PC-3 (cell line): ENCODE measurements around the gene GPC5. TPM values are rescaled to one million over a fixed set of nuclear protein-coding genes. Genes with fewer than 3 reads are reported as not detected.

Source experiments
- ATAC-seq: fragments of 200-7000 bp; cut with Tn5 transposase; 2 replicates; pipeline ENCODE4 v1.9.1; 2020; ENCODE audit warnings: mild to moderate bottlenecking, moderate library complexity
- BruUV-seq: library from RNA; stranded (reverse); fragments of 400-500 nt; replicated peaks from 2 replicates; lab custom pipeline; 2021; lab: Mats Ljungman, UMichigan
- CTCF ChIA-PET: fragments of 300-600 bp; sonication (Branson Sonifier 250); formaldehyde crosslinking; loops from one replicate; lab custom pipeline; 2022; ENCODE audit warnings: antibody characterized with exemption; lab: Charles Lee
- POLR2A ChIA-PET: fragments of 300-600 bp; sonication (Branson Sonifier 250); formaldehyde crosslinking; loops from one replicate; lab custom pipeline; 2022; ENCODE audit warnings: antibody characterized with exemption; ENCODE audit not compliant: unreplicated experiment; lab: Charles Lee
- DNase-seq: peaks from one replicate; pipeline ENCODE4 v3.0.0-alpha.2; 2015
- H2AFZ ChIP-seq: fragments of 300-600 bp; sonication (generic); 2 replicates; pipeline ENCODE4 v1.6.0; 2016; ENCODE audit warnings: antibody characterized with exemption, low read length
- H3F3A ChIP-seq: fragments of 300-600 bp; sonication (generic); one replicate; pipeline ENCODE4 v1.6.0; 2017; ENCODE audit warnings: antibody characterized with exemption, low read length, control low read depth, mild to moderate bottlenecking; ENCODE audit not compliant: unreplicated experiment
- H3K27ac ChIP-seq: fragments of 300-600 bp; sonication (generic); 2 replicates; pipeline ENCODE4 v1.5.1; 2016; ENCODE audit warnings: mild to moderate bottlenecking, low read length
- H3K27me3 ChIP-seq: fragments of 300-600 bp; sonication (generic); 2 replicates; pipeline ENCODE4 v1.6.1; 2016; ENCODE audit warnings: low read length, mixed read lengths
- H3K36me3 ChIP-seq: fragments of 300-600 bp; sonication (generic); 2 replicates; pipeline ENCODE4 v1.6.1; 2016; ENCODE audit warnings: low read depth, mixed run types, low read length, mixed read lengths
- H3K4me1 ChIP-seq: fragments of 300-600 bp; sonication (generic); 2 replicates; pipeline ENCODE4 v1.5.1; 2016; ENCODE audit warnings: low read length; ENCODE audit not compliant: insufficient read depth
- H3K4me2 ChIP-seq: fragments of 300-600 bp; sonication (generic); 2 replicates; pipeline ENCODE4 v1.6.0; 2016; ENCODE audit warnings: low read length
- H3K4me3 ChIP-seq: fragments of 300-600 bp; sonication (generic); 2 replicates; pipeline ENCODE4 v1.5.1; 2016; ENCODE audit warnings: mild to moderate bottlenecking, low read length, mixed read lengths
- H3K79me2 ChIP-seq: fragments of 300-600 bp; sonication (generic); 2 replicates; pipeline ENCODE4 v1.6.1; 2017; ENCODE audit warnings: low read length, mixed read lengths
- H3K9ac ChIP-seq: fragments of 300-600 bp; sonication (generic); 2 replicates; pipeline ENCODE4 v1.6.0; 2016; ENCODE audit warnings: mild to moderate bottlenecking, low read length
- H3K9me2 ChIP-seq: fragments of 300-600 bp; sonication (generic); replicated peaks from 2 replicates; pipeline ENCODE4 v1.6.1; 2016; ENCODE audit warnings: mixed run types, low read length, mixed read lengths
- H3K9me3 ChIP-seq: fragments of 300-600 bp; sonication (generic); 2 replicates; pipeline ENCODE4 v1.6.1; 2016; ENCODE audit warnings: low read length, mixed read lengths
- H4K20me1 ChIP-seq: fragments of 300-600 bp; sonication (generic); 2 replicates; pipeline ENCODE4 v1.6.1; 2016; ENCODE audit warnings: low read length, mixed read lengths
- EZH2 ChIP-seq: fragments of 300-600 bp; sonication (generic); IDR thresholded peaks from one replicate; pipeline ENCODE4 v1.6.1; 2017; ENCODE audit warnings: antibody characterized with exemption, mild to moderate bottlenecking, low read length; ENCODE audit not compliant: unreplicated experiment
- EZH2phosphoT487 ChIP-seq: fragments of 300-600 bp; sonication (generic); IDR thresholded peaks from 2 replicates; pipeline ENCODE4 v1.6.1; 2018; ENCODE audit warnings: mild to moderate bottlenecking, antibody characterized with exemption, low read length, borderline replicate concordance
- intact Hi-C: fragments of 100-400 bp; cut with micrococcal nuclease; formaldehyde crosslinking; loops from 2 replicates; pipeline ENCODE4 v1.9.0; 2023
- total RNA-seq: library from RNA; depleted of rRNA; stranded (reverse); fragments of >200 nt; gene quantifications from 2 replicates; pipeline ENCODE4 v1.2.3, GENCODE V29; 2014
- TF ChIP-seq, protein P1 (sequence below): fragments of 300-600 bp; sonication (generic); conservative IDR thresholded peaks from 2 replicates; pipeline ENCODE4 v1.5.1; 2017; ENCODE audit warnings: antibody characterized with exemption, low read depth, mild to moderate bottlenecking, low read length

GPC5 gene
- total RNA-seq, 1 experiment from 2014 or later = not detected

DNA sequence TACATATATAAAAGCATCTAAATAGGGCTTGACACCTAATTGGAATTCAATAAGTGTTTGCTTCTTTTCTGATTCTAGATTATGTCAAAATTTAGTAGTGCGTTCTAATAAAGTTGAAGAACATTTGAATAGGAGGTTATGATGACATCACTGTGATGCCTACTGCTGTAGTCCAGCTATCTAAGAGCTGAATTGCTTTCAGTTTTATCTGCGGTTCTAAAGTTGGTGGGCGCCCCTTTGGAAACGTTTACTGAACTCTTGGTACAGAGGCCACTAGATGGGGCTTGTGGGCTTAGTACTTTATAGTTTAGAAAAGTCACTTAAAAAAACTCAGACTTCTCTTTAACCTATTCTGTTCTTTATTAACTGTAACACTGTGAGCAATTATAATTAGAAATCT is 776.9 kb downstream of the GPC5 start:
- no TSS peak for BruUV-seq
- ChIA-PET POLR2A (interaction anchor here (0.5 kb wide), 1 partner anchor 779 kb away, joined by 4 read pairs; no protein-coding TSS in a partner anchor), CTCF (no interaction called here)

DNA sequence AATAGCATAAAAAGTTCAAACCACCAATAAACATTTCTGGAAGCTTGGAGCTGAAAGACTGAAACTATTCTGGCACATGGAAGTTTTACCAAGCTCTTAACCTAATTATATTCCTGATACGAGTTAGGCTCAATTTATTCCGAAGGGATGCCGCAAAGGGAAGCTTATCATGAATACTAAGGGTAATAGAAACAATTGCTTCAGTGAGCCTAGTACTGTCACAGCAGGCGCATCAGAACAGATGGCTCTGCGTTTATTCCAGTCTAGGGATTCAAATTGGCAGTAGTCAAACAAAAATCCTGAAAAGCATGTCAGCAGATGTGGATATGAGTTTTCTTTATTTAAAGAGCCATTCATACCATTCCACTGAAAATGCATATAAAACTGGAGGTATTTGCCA is 779.5 kb downstream of the GPC5 start:
- no peaks in the 10 kb centered on the region for H3K27me3 ChIP-seq
- BruUV-seq = no TSS peak
- ATAC-seq (no peak), DNase-seq (no peak)
- H3K4me1 ChIP-seq = no peaks in the 10 kb centered on the region
- no peaks in the 10 kb centered on the region for H3K9me2 ChIP-seq
- H3K4me3 ChIP-seq = no peak overlapping the region
- H3K9me3 ChIP-seq = no peaks in the 10 kb centered on the region
- H3K79me2 ChIP-seq = no peaks in the 10 kb centered on the region
- H3K36me3 ChIP-seq = no peaks in the 10 kb centered on the region
- H3K4me2 ChIP-seq = no peak overlapping the region
- TF ChIP-seq EZH2 (no peak), EZH2phosphoT487 (no peak)
- TF ChIP-seq, protein P1, sequence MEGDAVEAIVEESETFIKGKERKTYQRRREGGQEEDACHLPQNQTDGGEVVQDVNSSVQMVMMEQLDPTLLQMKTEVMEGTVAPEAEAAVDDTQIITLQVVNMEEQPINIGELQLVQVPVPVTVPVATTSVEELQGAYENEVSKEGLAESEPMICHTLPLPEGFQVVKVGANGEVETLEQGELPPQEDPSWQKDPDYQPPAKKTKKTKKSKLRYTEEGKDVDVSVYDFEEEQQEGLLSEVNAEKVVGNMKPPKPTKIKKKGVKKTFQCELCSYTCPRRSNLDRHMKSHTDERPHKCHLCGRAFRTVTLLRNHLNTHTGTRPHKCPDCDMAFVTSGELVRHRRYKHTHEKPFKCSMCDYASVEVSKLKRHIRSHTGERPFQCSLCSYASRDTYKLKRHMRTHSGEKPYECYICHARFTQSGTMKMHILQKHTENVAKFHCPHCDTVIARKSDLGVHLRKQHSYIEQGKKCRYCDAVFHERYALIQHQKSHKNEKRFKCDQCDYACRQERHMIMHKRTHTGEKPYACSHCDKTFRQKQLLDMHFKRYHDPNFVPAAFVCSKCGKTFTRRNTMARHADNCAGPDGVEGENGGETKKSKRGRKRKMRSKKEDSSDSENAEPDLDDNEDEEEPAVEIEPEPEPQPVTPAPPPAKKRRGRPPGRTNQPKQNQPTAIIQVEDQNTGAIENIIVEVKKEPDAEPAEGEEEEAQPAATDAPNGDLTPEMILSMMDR = no peak
- intact Hi-C loops = no loop called here
- H3K9ac ChIP-seq = no peak overlapping the region
- no peaks in the 10 kb centered on the region for H3F3A ChIP-seq
- ChIA-PET CTCF (interaction anchor here (0.6 kb wide), 1 partner anchor 1022 kb away, joined by 3 read pairs; no protein-coding TSS in a partner anchor), POLR2A (no interaction called here)
- H2AFZ ChIP-seq = no peak overlapping the region
- H3K27ac ChIP-seq = no peak overlapping the region
- no peaks in the 10 kb centered on the region for H4K20me1 ChIP-seq

More for the DNA sequence above, 776.9 kb downstream of the GPC5 start:
- no peak overlapping the region for H3K9ac ChIP-seq
- no peak overlapping the region for H3K27ac ChIP-seq
- H3K9me2 ChIP-seq = no peaks in the 10 kb centered on the region
- H3K27me3 ChIP-seq = no peaks in the 10 kb centered on the region
- peak overlapping the region; percentile 16; the same call in 1 of the 2 replicates for H3K4me2 ChIP-seq
- H3K4me3 ChIP-seq = no peak overlapping the region
- no peaks in the 10 kb centered on the region for H3K9me3 ChIP-seq
- DNase-seq (peak; percentile 43), ATAC-seq (peak; percentile 72)
- TF ChIP-seq EZH2phosphoT487 (no peak), EZH2 (no peak)
- TF ChIP-seq, protein P1 = peak; percentile 58
- no peaks in the 10 kb centered on the region for H3K36me3 ChIP-seq
- no peaks in the 10 kb centered on the region for H3K4me1 ChIP-seq
- H2AFZ ChIP-seq = no peak overlapping the region
- no peaks in the 10 kb centered on the region for H3F3A ChIP-seq
- no peaks in the 10 kb centered on the region for H3K79me2 ChIP-seq
- no peaks in the 10 kb centered on the region for H4K20me1 ChIP-seq
- intact Hi-C loops = no loop called here

DNA sequence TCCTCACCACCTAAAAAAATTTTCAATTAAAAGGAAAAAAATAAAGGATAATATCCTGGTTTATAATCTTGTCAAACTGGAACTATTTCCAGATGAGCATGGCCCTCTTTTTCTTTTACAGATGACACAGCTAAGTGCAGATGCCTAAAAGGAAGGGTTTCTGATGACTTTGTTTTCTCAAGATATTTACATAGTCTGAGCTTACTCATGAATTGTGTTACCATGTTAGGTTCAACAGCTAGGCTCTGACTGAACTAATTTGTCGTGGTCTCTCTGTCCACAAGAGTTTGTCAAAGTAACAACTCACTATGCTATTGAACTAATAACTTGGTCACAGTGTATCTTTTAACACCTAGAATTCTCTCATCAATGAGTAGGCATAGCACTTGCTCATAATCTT is 780.8 kb downstream of the GPC5 start:
- BruUV-seq = no TSS peak
- Histone ChIP-seq H3K4me2 (no peak overlapping the region), H3K79me2 (no peaks in the 10 kb centered on the region), H3K9me2 (no peaks in the 10 kb centered on the region), H3F3A (no peaks in the 10 kb centered on the region), H2AFZ (no peak overlapping the region), H3K4me1 (no peaks in the 10 kb centered on the region), H3K36me3 (no peaks in the 10 kb centered on the region), H3K4me3 (no peak overlapping the region), H3K9ac (no peak overlapping the region), H3K27ac (no peak overlapping the region), H3K9me3 (no peaks in the 10 kb centered on the region), H3K27me3 (no peaks in the 10 kb centered on the region), H4K20me1 (no peaks in the 10 kb centered on the region)
- POLR2A ChIA-PET = no interaction called here
- CTCF ChIA-PET = no interaction called here
- ATAC-seq (peak; percentile 82), DNase-seq (peak; percentile 25)
- TF ChIP-seq EZH2phosphoT487 (no peak), EZH2 (no peak)
- TF ChIP-seq, protein P1 = no peak
- intact Hi-C loops = no loop called here
